Upper lobe of right lung (tissue), 1 donor: ENCODE data around the gene MTG2. TPM values are rescaled to one million over a fixed set of nuclear protein-coding genes. Genes with fewer than 3 reads are reported as not detected.

Experiments used
- ATAC-seq: fragments of 200-7000 bp; cut with Tn5 transposase; one replicate; pipeline ENCODE4 v1.9.1; 2020; ENCODE audit warnings: mild to moderate bottlenecking, moderate library complexity
- DNase-seq: peaks from one replicate; pipeline ENCODE4 v3.0.0-alpha.2; 2020
- H3K27ac ChIP-seq: fragments of 200-600 bp; one replicate; pipeline ENCODE4 v1.8.0; 2022
- H3K27me3 ChIP-seq: fragments of 200-600 bp; one replicate; pipeline ENCODE4 v1.8.0; 2022; ENCODE audit warnings: mild to moderate bottlenecking
- H3K36me3 ChIP-seq: fragments of 200-600 bp; one replicate; pipeline ENCODE4 v1.8.0; 2022
- H3K4me1 ChIP-seq: fragments of 200-600 bp; one replicate; pipeline ENCODE4 v1.8.0; 2022
- H3K4me3 ChIP-seq: fragments of 200-600 bp; one replicate; pipeline ENCODE4 v1.8.0; 2022; ENCODE audit warnings: mild to moderate bottlenecking
- H3K9me3 ChIP-seq: fragments of 200-600 bp; one replicate; pipeline ENCODE4 v1.8.0; 2022
- intact Hi-C: fragments of 100-400 bp; cut with DNase I; formaldehyde crosslinking; loops from one replicate; pipeline ENCODE4 v1.11.0; 2022
- total RNA-seq: library from RNA; stranded (reverse); fragmentation: NEBNext Ultra II Directional; extraction: Animal tissue kit (Norgen Biotek cat#: 25700); gene quantifications from one replicate; pipeline ENCODE4 v1.2.1, GENCODE V29; 2021
- TF ChIP-seq, protein P1 (sequence below): fragments of 200-600 bp; IDR thresholded peaks from one replicate; pipeline ENCODE4 v1.8.0; 2022; ENCODE audit warnings: antibody characterized with exemption
- donor health status: DM: no; HTN: yes; CAD: no; lungs with severe emphysema.

MTG2 gene
- total RNA-seq, 1 donor from 2014 or later = 26.5 TPM

DNA sequence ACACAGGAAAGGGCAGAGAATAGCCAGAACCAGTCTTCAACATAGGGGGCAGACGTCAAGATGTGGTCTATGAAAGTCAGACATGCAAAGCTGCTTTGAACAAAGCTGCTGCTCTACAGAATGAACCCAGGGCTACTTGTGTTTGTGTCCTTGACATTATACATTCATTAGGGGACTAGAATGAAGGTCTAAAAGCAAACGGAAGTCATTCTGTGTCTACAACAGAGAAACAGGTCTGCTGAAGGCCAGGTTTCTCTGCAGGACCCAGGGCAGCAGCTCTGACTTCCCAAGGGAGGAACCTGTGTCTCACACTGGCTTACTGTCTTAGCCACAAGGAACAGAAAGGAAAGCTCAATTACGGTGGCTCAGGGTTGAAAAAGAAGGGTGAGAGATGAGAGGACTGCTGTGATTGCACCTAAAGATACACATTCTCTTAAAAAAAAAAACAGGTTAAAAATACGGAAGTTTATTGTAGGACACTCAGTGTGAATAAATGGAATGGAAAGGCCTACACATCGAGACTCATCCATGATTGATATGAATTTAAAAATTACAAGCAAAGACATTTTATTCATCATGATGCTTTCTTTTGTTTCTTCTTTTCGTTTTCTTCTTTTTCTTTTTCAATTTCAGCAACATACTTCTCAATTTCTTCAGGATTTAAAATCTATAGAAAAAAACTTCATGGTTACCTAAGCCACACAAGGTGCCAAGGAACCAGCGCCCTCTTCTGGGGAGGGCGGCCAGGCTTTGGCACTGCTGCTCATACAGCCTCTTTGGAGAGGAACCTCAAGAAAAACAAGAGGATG, 46.3 kb upstream of the MTG2 start:
- H3K9me3 ChIP-seq = no peaks in the 10 kb centered on the region
- no peak overlapping the region for H3K4me3 ChIP-seq
- intact Hi-C loops = loop anchor here (10.0 kb wide), 1 partner anchor 112 kb away; no protein-coding TSS in a partner anchor
- DNase-seq (peak; percentile 82), ATAC-seq (peak; percentile 60)
- TF ChIP-seq, protein P1, sequence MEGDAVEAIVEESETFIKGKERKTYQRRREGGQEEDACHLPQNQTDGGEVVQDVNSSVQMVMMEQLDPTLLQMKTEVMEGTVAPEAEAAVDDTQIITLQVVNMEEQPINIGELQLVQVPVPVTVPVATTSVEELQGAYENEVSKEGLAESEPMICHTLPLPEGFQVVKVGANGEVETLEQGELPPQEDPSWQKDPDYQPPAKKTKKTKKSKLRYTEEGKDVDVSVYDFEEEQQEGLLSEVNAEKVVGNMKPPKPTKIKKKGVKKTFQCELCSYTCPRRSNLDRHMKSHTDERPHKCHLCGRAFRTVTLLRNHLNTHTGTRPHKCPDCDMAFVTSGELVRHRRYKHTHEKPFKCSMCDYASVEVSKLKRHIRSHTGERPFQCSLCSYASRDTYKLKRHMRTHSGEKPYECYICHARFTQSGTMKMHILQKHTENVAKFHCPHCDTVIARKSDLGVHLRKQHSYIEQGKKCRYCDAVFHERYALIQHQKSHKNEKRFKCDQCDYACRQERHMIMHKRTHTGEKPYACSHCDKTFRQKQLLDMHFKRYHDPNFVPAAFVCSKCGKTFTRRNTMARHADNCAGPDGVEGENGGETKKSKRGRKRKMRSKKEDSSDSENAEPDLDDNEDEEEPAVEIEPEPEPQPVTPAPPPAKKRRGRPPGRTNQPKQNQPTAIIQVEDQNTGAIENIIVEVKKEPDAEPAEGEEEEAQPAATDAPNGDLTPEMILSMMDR = peak; percentile 78
- H3K27ac ChIP-seq = no peak overlapping the region
- H3K36me3 ChIP-seq = peaks cover 93% of the 10 kb centered on the region
- peaks cover 30% of the 10 kb centered on the region for H3K4me1 ChIP-seq
- H3K27me3 ChIP-seq = no peaks in the 10 kb centered on the region

DNA sequence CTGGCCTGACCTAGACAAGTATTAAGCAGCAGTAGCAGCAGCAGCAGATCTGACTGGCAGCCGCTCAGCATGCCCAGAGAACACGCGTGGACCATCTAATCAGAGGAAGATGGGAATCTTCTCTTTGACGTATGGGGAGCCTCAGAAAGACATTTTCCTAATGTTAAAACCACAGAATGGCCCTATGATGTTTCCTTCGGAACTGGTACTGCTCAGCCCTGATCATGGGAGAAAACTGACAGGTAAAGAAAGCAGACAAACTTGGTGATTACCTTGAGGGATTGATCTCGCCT, 45.8 kb upstream of the MTG2 start:
- H3K27ac ChIP-seq = no peak overlapping the region
- ATAC-seq = no peak
- TF ChIP-seq, protein P1 = peak; percentile 12
- intact Hi-C loops = loop anchor here (10.0 kb wide), 1 partner anchor 112 kb away; no protein-coding TSS in a partner anchor
- H3K36me3 ChIP-seq = peaks cover 87% of the 10 kb centered on the region
- no peak for DNase-seq
- no peak overlapping the region for H3K4me3 ChIP-seq
- no peaks in the 10 kb centered on the region for H3K9me3 ChIP-seq
- H3K4me1 ChIP-seq = peaks cover 35% of the 10 kb centered on the region
- H3K27me3 ChIP-seq = no peaks in the 10 kb centered on the region

DNA sequence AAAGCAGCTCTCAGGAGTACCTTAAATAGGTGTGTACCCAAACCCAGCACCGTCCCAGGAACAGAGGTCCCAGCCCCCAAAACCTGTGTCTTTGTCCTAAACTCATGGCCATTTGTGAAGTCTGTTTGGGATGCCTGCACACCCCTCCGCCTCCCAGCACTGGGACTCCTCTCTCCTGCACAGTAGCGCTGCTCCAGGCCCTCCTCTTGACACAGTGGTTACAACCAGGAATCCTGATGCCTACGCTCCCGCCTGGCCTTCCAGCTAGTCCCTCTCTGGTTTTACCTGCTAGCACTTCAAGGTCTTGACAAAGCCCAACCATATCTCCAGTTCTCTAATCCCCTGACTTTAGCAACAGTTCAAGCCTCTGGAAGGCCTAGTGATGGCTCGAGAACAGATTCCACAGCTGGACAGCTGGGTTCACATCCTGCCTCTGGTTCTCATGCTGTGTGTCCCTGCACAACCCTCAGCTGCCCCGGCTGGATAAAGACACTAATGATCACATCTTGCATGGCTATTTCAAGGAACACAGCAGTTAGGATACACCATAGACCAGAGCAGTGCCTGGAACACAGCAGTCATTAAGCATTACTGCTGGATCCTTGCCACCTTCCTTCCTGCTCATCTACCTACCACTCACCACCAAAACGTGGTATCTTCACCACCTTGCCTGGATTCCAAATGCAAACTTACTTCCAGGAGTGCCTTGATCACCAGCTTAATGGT, 45.2 kb upstream of the MTG2 start:
- intact Hi-C loops = loop anchor here (10.0 kb wide), 1 partner anchor 113 kb away; no protein-coding TSS in a partner anchor
- no peaks in the 10 kb centered on the region for H3K9me3 ChIP-seq
- peaks cover 81% of the 10 kb centered on the region for H3K36me3 ChIP-seq
- H3K4me3 ChIP-seq = no peak overlapping the region
- no peaks in the 10 kb centered on the region for H3K27me3 ChIP-seq
- H3K27ac ChIP-seq = no peak overlapping the region
- ATAC-seq (no peak), DNase-seq (no peak)
- TF ChIP-seq, protein P1 = no peak
- H3K4me1 ChIP-seq = peaks cover 36% of the 10 kb centered on the region

- Histone ChIP-seq H3K4me1 (peaks cover 32% of the 10 kb centered on the region), H3K27me3 (no peaks in the 10 kb centered on the region), H3K36me3 (peaks cover 76% of the 10 kb centered on the region), H3K27ac (no peak overlapping the region), H3K9me3 (no peaks in the 10 kb centered on the region), H3K4me3 (no peak overlapping the region)
- no peak for DNase-seq
- no peak for ATAC-seq
- intact Hi-C loops = loop anchor here (10.0 kb wide), 1 partner anchor 113 kb away; no protein-coding TSS in a partner anchor
- TF ChIP-seq, protein P1 = no peak
These were observed 44.7 kb upstream of the MTG2 start for GRCh38 chr20:62138204-62138543.

GRCh38 chr20:62138912-62139311, 43.9 kb upstream of the MTG2 start:
- no peak for ATAC-seq
- intact Hi-C loops = loop anchor here (10.0 kb wide), 1 partner anchor 114 kb away; no protein-coding TSS in a partner anchor
- Histone ChIP-seq H3K9me3 (no peaks in the 10 kb centered on the region), H3K4me1 (peaks cover 25% of the 10 kb centered on the region), H3K27ac (no peak overlapping the region), H3K36me3 (peaks cover 68% of the 10 kb centered on the region), H3K4me3 (no peak overlapping the region), H3K27me3 (no peaks in the 10 kb centered on the region)
- no peak for DNase-seq
- TF ChIP-seq, protein P1 = no peak
